CD4-positive, alpha-beta T cell treated with Interferon gamma for 1 hour (primary cell): ENCODE data around the gene RTL10.

Experiments used
- DNase-seq: peaks from one replicate; pipeline ENCODE4 v3.0.0-alpha.2; 2020

Gene RTL10

GRCh38 chr22:19854778-19855503, at the start of gene RTL10, which contains the start of gene GNB1L:
Gene RTL10 (minus strand): TSS chr22:19854874. CDS start chr22:19852261, 2,613 bp downstream.
Gene GNB1L (minus strand): TSS chr22:19854874. CDS start chr22:19821355, 33,519 bp downstream.
- peak; percentile 94 for DNase-seq

GRCh38 chr22:19904174-19904856, 49.6 kb upstream of the RTL10 start:
- no peak for DNase-seq

GRCh38 chr22:19903513-19903912, 48.8 kb upstream of the RTL10 start:
- DNase-seq: no peak

GRCh38 chr22:19903031-19903430, 48.4 kb upstream of the RTL10 start:
- DNase-seq: no peak

- no peak for DNase-seq
Observed at GRCh38 chr22:19902245-19902715, 47.6 kb upstream of the RTL10 start.

- DNase-seq: no peak
Observed at GRCh38 chr22:19901577-19902244, 47.0 kb upstream of the RTL10 start.

- DNase-seq: no peak
Observed at GRCh38 chr22:19900707-19901436, 46.2 kb upstream of the RTL10 start.

- DNase-seq: no peak
Observed at GRCh38 chr22:19898831-19899567, 44.3 kb upstream of the RTL10 start.

- DNase-seq: no peak
Observed at GRCh38 chr22:19898145-19898544, 43.5 kb upstream of the RTL10 start.

- DNase-seq: no peak
Observed at GRCh38 chr22:19897726-19898125, 43.1 kb upstream of the RTL10 start.

GRCh38 chr22:19896665-19897355, 42.1 kb upstream of the RTL10 start:
- no peak for DNase-seq

GRCh38 chr22:19895160-19895849, 40.6 kb upstream of the RTL10 start:
- no peak for DNase-seq

GRCh38 chr22:19893363-19893762, 38.7 kb upstream of the RTL10 start:
- DNase-seq: no peak

- no peak for DNase-seq
Observed at GRCh38 chr22:19892925-19893324, 38.3 kb upstream of the RTL10 start.

GRCh38 chr22:19892257-19892879, 37.7 kb upstream of the RTL10 start:
- DNase-seq: peak; percentile 24

- peak; percentile 77 for DNase-seq
Observed at GRCh38 chr22:19891317-19892256, 36.9 kb upstream of the RTL10 start.

- DNase-seq: no peak
Observed at GRCh38 chr22:19890502-19891316, 36.0 kb upstream of the RTL10 start.

- no peak for DNase-seq
Observed at GRCh38 chr22:19889951-19890350, 35.3 kb upstream of the RTL10 start.
